Bone marrow (tissue), 2 donors: Measurements from ENCODE around the gene NPPC.
"Not testable (repeated sequence)": the region's sequence is repeated elsewhere in the genome, so short reads cannot be mapped to it uniquely, and the experiment has no call there.

Experiments used
- DNase-seq, 2 donors: peaks; one replicate each; lab custom pipeline; 2025; lab: John Stamatoyannopoulos, UW

NPPC gene

DNA sequence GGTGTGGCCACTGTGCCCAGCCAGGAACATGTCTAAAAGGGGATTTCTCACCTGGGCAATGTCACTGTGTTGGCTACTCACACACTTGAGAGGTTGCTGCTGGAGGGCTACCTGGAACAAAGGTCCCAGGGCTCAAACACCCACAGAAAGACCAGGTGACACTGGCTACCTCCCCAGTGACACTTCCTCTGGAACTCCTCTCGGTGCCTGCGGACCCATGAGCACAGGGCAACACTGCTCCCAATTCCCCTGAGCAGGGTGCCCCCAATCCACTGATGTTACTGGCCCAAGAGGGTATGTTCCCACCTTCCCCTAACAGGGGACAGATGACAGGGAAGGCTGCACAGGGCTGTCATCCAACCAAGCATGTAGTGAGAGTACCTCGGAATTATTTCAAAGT lies 5.8 kb downstream of the NPPC start:
- no peak for DNase-seq

DNA sequence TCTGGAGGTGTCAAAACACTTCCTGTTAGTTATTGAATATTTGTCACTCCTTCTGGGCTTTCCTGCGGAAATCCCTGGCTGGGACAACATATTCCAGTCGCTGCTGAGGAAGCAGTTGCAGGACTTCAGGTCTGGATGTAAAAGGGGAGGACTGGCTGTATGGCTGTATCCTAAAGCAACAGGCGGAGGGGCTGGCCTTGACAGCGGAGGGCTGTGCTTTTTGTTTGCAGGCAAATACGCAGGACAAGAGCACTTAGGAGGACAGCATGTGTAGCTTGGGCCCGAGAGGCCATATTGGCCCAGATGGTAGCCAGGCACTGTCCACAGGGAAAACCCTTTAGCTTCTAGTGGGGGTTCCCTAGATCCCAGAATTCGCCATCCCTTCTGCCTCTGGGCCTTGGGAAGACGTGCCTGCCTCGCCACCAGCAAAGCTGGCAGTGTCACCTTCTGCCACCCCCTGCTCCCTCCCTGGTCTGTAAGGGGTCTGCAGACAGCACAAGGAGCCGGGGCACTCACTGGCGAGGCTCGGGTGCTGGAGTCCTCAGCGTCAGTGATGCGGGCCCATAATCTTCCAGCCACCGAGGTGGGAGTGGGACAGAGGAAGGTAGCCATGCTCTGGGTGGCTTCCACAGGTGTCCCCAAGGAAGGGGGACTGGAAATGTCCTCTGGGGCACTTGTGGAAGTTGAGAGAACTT lies 6.7 kb downstream of the NPPC start:
- DNase-seq, result no peak

- no peak for DNase-seq
These were observed 7.5 kb downstream of the NPPC start for GRCh38 chr2:231918501-231919330.

- DNase-seq, result no peak
These were observed 8.7 kb downstream of the NPPC start for GRCh38 chr2:231917280-231918066.

GRCh38 chr2:231914077-231914690 lies 12.0 kb downstream of the NPPC start:
- DNase-seq, result no peak

- DNase-seq, result no peak
These were observed 14.8 kb downstream of the NPPC start for GRCh38 chr2:231911381-231911780.

DNA sequence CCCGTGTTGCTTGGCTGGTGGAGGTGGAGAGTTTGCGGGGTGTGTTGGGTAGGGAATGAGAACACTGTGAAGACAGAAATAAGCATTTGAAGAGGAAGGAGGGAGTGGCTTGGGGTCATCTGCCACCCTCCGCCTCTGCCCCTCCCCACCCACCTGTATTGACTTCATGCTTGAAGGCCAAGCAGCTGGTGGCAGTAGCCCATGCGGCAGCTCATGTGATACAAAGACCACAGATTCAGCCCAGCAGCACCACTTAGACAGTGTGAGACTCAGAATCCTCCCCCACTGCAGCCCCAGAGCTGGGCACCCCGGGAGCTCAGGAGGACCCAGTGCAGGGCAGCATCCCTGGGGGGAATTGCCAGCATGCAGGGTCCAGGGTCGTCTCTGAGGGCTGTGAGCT lies 15.4 kb downstream of the NPPC start:
- no peak for DNase-seq

GRCh38 chr2:231910161-231910560 lies 16.0 kb downstream of the NPPC start:
- DNase-seq, result not testable (repeated sequence)

GRCh38 chr2:231909631-231910030 lies 16.6 kb downstream of the NPPC start:
- DNase-seq, result no peak

- no peak for DNase-seq
These were observed 17.6 kb downstream of the NPPC start for GRCh38 chr2:231908584-231908983.

- no peak for DNase-seq
These were observed 18.4 kb downstream of the NPPC start for GRCh38 chr2:231907765-231908164.

- no peak for DNase-seq
These were observed 21.2 kb downstream of the NPPC start for GRCh38 chr2:231905026-231905425.

GRCh38 chr2:231904161-231904611 lies 22.0 kb downstream of the NPPC start:
- no peak for DNase-seq

- no peak for DNase-seq
These were observed 23.6 kb downstream of the NPPC start for GRCh38 chr2:231902598-231902997.

- DNase-seq, result no peak
These were observed 25.2 kb downstream of the NPPC start for GRCh38 chr2:231900972-231901371.

GRCh38 chr2:231900486-231900942 lies 25.7 kb downstream of the NPPC start:
- DNase-seq, result peak; percentile 25 to 29

DNA sequence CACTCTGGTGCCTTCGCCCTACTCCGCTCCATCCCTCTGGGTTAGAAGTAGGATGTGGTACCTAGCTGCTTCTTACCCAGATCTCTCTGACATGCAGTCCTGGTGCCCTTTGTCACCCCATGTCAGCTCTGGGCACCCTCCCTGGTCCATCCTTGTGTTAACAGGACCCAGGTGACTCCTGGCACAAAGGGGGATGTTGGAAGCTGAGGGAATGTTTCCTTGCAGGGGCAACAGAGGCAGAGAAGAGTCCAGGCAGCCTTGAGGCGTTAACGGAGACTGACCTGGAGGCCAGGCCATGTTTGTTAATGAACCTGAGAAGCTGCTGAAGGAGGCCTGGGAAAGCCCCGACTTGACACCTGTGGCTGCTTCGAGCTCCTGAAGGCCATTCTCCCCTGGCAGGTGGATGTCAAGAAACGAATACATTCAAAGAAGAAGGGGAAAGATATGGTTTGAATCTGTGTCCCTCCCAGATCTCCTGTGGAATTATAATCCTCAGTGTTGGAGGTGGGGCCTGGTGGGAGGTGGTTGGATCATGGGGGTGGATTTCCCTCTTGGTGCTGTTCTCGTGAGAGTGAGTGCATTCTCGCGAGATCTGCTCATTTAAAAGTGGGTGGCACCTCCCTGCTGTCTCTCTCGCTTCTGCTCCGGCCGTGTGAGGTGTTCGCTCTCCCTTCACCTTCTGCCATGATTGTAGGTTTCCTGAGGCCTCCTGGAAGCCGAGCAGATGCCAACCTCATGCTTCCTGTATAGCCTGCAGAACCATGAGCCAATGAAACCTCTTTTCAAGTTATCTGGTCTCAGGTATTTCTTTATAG lies 31.4 kb downstream of the NPPC start:
- no peak for DNase-seq

DNA sequence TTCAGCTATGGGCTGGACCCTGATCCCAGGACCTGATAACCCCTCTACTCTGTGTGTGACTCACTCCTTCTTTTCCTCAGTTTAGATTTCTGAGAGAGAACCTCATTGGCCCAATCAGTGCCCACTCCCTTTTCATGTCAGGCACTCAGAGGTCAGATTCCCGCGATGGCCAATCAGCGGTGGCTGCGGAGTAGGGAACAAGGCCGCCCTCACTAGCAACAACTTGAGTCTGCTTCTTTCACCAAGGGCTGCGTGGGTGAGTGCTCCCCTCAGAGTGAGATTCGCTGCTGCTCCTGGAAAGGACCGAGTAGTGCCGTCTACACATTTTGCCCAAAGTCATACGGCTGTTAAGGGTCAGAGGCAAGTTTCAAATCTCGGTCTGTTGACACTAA lies 34.7 kb downstream of the NPPC start:
- DNase-seq, result no peak

DNA sequence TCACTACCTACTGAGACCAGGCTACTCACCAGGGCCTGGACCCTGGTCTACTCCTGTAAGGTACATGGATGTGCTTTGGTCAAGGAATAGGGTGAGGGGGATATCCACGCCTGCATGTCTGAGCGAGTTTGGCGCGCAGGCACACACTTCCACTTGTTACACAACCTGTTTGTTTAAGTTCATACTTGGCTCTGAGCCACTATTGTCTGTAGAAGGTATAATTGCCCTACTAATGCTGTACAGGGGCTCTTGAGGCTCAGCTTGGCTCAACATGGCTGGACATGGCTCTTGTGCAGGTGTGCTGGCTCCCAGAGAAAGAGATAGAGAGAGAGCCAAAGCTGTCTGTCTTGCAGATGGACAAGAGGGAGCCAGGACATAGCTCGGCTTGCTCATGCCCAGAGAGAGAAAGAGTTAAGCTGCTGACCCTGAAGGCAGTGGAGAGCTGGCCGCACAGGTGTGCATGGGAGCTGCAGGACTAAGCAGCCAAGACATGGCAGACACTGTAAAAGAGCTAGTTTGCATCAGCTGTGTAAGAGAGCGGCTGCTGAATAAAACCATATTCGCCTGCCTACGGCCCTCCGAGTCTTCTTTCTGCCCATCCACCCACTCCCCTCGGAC lies 35.2 kb downstream of the NPPC start:
- no peak for DNase-seq

- no peak for DNase-seq
These were observed 38.4 kb downstream of the NPPC start for GRCh38 chr2:231887756-231888155.
